ENCODE results near the gene LRRC46. TPM values are rescaled to one million over a fixed set of nuclear protein-coding genes. Genes with fewer than 3 reads are reported as not detected.

LRRC46 gene
- total and polyA plus RNA-seq, 9 of the 15 experiments (the other 6 are each of a cell fraction or from before 2014, with no cell fraction given): 0.39 to 1.4 (median 0.53) TPM; not detected in 1

- TF ChIP-seq REST (IDR thresholded peaks at IDR 0.05; ENCODE audit: borderline replicate concordance): peak; percentile 49
- TF ChIP-seq REST (CRISPR knock-in tag; IDR thresholded peaks at IDR 0.05; ENCODE audit: low read depth): no peak
- peak; percentile 51 for TF ChIP-seq SMC3 (conservative IDR thresholded peaks at IDR 0.05; ENCODE audit: insufficient read depth, low read depth, low read length)
- peak; percentile 7 for TF ChIP-seq RBM25 (IDR thresholded peaks at IDR 0.05; ENCODE audit: low read depth, low read length, severe bottlenecking)
Measured at GRCh38 chr17:47789611-47790561, 41.6 kb upstream of the LRRC46 start (continued).
